GM12891 (cell line): Measurements from ENCODE around the gene STOX2.

ENCODE experiments used
- POLR2A ChIP-seq: IDR thresholded peaks from 2 replicates; pipeline ENCODE4 v1.6.1; 2011; ENCODE audit warnings: low read depth, low read length, control low read depth
- POLR2AphosphoS5 ChIP-seq: IDR thresholded peaks from 2 replicates; pipeline ENCODE4 v1.6.1; 2011; ENCODE audit warnings: low read depth, low read length, control low read depth
- TAF1 ChIP-seq: IDR thresholded peaks from 2 replicates; pipeline ENCODE4 v1.6.1; 2011; ENCODE audit warnings: low read depth, low read length, control low read depth

GRCh38 chr4:184064877-184065276 is 159.8 kb downstream of the STOX2 start:
- TF ChIP-seq POLR2A (no peak), TAF1 (no peak), POLR2AphosphoS5 (no peak)
